Ascending aorta (tissue), 2 donors: ENCODE results near the gene GFPT2. TPM values are rescaled to one million over a fixed set of nuclear protein-coding genes. Genes with fewer than 3 reads are reported as not detected.

Experiments
- DNase-seq, 2 donors: peaks; one replicate each; pipeline ENCODE4 v3.0.0-alpha.2; 2019; ENCODE audit warnings: low spot score in 2 of 2
- H3K27ac ChIP-seq, 2 donors: fragments of 200-600 bp; sonication (generic); one replicate each; pipeline ENCODE4 v1.5.1; 2016 to 2017; ENCODE audit warnings: mild to moderate bottlenecking in 1 of 2
- H3K27me3 ChIP-seq: fragments of 200-600 bp; sonication (generic); one replicate; pipeline ENCODE4 v1.5.1; 2017
- H3K36me3 ChIP-seq, 2 donors: fragments of 200-600 bp; sonication (generic); one replicate each; pipeline ENCODE4 v1.5.1; 2016
- H3K4me1 ChIP-seq, 2 donors: fragments of 200-600 bp; sonication (generic); one replicate each; pipeline ENCODE4 v1.5.1; 2016 to 2017; ENCODE audit warnings: mild to moderate bottlenecking in 1 of 2
- H3K4me3 ChIP-seq, 2 donors: fragments of 200-600 bp; sonication (generic); one replicate each; pipeline ENCODE4 v1.5.1; 2016 to 2017; ENCODE audit warnings: mild to moderate bottlenecking in 1 of 2
- H3K9me3 ChIP-seq, 2 donors: fragments of 200-600 bp; sonication (generic); one replicate each; pipeline ENCODE4 v1.5.1; 2016
- intact Hi-C: fragments of 100-400 bp; cut with DNase I; formaldehyde crosslinking; loops from one replicate; pipeline ENCODE4 v1.15.1; 2023
- total RNA-seq: library from RNA; depleted of rRNA; stranded (reverse); fragments of >200 nt; gene quantifications from one replicate; pipeline ENCODE4 v1.1.0, GENCODE V29; 2016
- TF ChIP-seq, protein P1 (sequence below), 3 experiments: fragments of 200-600 bp in 2 of 3; fragments of 450-650 bp in 1 of 3; sonication (generic) in 2 of 3; IDR thresholded peaks; one replicate each; pipeline ENCODE4 v1.5.1; 2016 to 2019; ENCODE audit warnings: antibody characterized with exemption in 3 of 3, mild to moderate bottlenecking in 1 of 3, moderate library complexity in 1 of 3

The GFPT2 gene
- total RNA-seq, 1 donor from 2014 or later = 25.2 TPM

DNA sequence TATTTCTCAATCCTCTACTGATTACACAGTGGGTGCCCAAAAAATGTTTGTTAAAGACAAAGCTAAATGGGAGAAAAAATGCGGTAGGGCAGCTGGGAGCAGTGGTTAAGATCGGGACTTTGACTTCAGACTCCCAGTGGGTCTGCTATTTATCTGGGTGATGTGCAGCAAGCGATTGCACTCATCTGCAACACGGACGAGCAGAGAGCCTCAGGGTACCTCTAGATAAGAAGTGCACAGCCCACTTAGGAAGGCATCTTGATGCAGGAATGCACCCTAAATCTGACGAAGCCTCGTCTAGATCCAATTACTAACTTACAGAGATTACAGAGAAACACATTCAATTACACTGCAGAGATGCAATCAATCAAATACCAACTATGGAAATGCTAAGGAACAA lies 65.3 kb downstream of the GFPT2 start:
- DNase-seq = no peak
- intact Hi-C loops = no loop called here
- H3K27me3 ChIP-seq = no peaks in the 10 kb centered on the region
- TF ChIP-seq, protein P1, sequence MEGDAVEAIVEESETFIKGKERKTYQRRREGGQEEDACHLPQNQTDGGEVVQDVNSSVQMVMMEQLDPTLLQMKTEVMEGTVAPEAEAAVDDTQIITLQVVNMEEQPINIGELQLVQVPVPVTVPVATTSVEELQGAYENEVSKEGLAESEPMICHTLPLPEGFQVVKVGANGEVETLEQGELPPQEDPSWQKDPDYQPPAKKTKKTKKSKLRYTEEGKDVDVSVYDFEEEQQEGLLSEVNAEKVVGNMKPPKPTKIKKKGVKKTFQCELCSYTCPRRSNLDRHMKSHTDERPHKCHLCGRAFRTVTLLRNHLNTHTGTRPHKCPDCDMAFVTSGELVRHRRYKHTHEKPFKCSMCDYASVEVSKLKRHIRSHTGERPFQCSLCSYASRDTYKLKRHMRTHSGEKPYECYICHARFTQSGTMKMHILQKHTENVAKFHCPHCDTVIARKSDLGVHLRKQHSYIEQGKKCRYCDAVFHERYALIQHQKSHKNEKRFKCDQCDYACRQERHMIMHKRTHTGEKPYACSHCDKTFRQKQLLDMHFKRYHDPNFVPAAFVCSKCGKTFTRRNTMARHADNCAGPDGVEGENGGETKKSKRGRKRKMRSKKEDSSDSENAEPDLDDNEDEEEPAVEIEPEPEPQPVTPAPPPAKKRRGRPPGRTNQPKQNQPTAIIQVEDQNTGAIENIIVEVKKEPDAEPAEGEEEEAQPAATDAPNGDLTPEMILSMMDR (IDR thresholded peaks at IDR 0.05) = no peak
- H3K4me3 ChIP-seq = no peak overlapping the region
- peaks cover 0 to 8% of the 10 kb centered on the region in 2 donors for H3K4me1 ChIP-seq
- peaks cover 4 to 19% of the 10 kb centered on the region in 2 donors for H3K36me3 ChIP-seq
- H3K27ac ChIP-seq = no peak overlapping the region
- H3K9me3 ChIP-seq = no peaks in the 10 kb centered on the region

DNA sequence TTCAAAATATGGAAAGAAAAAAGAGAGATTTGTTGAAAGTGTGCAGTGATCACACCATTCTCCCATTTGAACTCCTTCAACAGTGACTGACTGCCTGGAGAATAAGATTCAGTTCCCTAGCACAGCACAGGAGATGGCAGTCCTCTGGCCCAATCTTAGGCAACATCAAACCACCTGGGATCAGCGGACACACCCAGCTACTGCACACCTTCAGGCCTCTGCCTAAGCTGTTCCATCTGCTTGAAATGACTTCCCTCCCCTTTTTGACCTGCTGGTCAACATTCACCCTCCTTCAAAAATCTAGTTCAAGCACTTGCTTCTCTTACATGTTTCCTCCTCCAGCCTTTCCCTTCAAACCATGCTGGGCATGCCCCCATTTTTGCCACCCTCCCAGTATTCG lies 65.7 kb downstream of the GFPT2 start:
- intact Hi-C loops = no loop called here
- Histone ChIP-seq H3K4me1 (peaks cover 0 to 8% of the 10 kb centered on the region in 2 donors), H3K4me3 (no peak overlapping the region), H3K36me3 (peaks cover 4 to 24% of the 10 kb centered on the region in 2 donors), H3K27me3 (no peaks in the 10 kb centered on the region), H3K27ac (no peak overlapping the region), H3K9me3 (no peaks in the 10 kb centered on the region)
- TF ChIP-seq, protein P1 (IDR thresholded peaks at IDR 0.05) = no peak
- DNase-seq = no peak

DNA sequence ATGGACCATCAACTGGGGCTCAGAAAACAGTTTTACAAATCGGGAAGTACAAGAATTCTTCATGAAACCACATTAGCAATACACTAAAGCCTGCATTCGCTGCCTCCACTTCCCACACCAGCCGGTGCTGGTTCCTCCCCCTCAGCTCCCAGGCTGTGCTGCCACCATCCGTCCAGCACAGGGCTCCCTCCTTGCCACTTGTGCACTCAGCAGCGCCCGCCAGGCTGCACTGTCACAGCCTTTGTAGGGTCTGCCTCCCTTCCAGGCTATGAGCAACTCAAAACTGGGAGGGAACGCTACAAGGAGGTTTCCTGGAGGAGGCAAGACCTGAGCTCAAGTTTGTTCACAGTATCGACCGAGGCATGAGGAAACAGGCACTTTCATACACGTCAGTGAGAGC lies 69.0 kb downstream of the GFPT2 start:
- no peaks in the 10 kb centered on the region for H3K9me3 ChIP-seq
- no peak overlapping the region for H3K27ac ChIP-seq
- TF ChIP-seq, protein P1 (IDR thresholded peaks at IDR 0.05) = no peak
- no peaks in the 10 kb centered on the region for H3K27me3 ChIP-seq
- H3K36me3 ChIP-seq = peaks cover 17 to 50% of the 10 kb centered on the region in 2 donors
- intact Hi-C loops = no loop called here
- H3K4me1 ChIP-seq = no peaks in the 10 kb centered on the region
- no peak for DNase-seq
- H3K4me3 ChIP-seq = no peak overlapping the region

DNA sequence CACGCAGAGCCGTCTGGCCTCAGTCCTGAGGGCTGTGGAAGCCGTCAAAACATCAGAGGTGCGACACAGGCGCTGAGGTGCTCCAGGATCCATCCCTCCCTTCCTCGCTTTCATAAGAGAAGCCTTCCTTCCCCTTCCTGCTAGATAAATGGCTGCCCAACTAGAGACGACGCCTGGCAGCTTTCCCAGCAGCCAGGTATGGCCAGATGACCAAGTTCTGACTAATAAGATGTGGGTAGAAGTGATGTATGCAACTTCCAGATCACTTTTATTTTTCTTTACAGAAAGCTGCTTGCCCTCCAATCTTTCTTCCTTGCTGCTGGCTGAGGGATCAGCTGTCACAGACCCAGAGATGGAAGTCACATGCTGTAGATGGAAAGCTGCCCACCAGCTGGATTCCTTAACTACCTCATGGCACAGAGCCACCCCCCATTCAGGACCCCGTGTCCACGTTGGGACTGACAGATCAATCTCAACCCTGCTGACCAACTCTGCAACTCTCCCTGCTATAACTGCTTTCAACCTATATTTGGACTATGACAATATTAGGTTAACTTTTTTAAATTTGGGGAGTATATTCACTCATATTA lies 70.0 kb downstream of the GFPT2 start:
- Histone ChIP-seq H3K4me1 (no peaks in the 10 kb centered on the region), H3K9me3 (no peaks in the 10 kb centered on the region), H3K27ac (no peak overlapping the region), H3K4me3 (no peak overlapping the region), H3K27me3 (no peaks in the 10 kb centered on the region), H3K36me3 (peaks cover 25 to 60% of the 10 kb centered on the region in 2 donors)
- intact Hi-C loops = no loop called here
- TF ChIP-seq, protein P1 (IDR thresholded peaks at IDR 0.05) = no peak
- no peak for DNase-seq

DNA sequence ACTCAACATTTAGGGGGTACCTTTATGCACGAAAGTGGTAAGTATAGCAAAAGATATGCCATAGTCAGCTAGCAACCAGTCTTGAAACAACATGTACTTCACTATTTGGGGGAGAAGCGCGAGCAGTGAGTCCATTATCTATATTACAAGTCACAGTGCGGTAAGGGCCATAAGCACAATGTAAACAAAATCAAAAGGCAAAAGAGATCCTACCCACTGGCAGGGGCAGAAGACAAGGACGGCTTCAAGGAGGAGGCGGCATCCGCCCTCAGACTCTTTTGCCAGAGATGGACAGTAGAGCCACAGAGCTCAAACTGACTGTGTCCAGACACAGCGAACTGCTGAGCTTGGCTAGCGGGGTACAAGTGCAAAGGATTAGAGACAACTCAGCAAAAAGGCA lies 70.9 kb downstream of the GFPT2 start:
- intact Hi-C loops = no loop called here
- TF ChIP-seq, protein P1 (IDR thresholded peaks at IDR 0.05) = no peak
- no peak for DNase-seq
- Histone ChIP-seq H3K36me3 (peaks cover 25 to 68% of the 10 kb centered on the region in 2 donors), H3K27me3 (no peaks in the 10 kb centered on the region), H3K4me3 (no peak overlapping the region), H3K4me1 (no peaks in the 10 kb centered on the region), H3K27ac (no peak overlapping the region), H3K9me3 (peaks cover 0 to 7% of the 10 kb centered on the region in 2 donors)

DNA sequence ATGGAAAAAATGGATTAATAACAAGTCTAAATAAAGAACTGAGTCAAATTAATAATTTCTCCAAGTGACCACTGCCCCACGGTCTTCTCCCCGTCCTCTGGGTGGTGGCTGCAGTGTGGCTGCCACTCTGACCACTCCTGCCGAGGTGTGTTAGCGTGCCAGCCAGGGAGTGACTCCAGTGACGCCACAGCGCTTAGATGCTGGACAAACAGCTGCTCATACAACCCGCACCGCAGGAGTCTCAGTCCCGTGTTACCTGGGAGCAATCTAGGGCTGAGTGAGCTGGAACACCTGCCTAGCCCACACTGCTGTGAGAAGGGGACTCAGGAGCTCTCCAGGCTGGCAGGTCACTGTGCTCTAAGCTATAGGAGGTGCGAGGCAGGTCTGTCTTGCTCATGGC lies 71.4 kb downstream of the GFPT2 start:
- Histone ChIP-seq H3K36me3 (peaks cover 28 to 72% of the 10 kb centered on the region in 2 donors), H3K4me1 (no peaks in the 10 kb centered on the region), H3K4me3 (no peak overlapping the region), H3K9me3 (peaks cover 0 to 13% of the 10 kb centered on the region in 2 donors), H3K27me3 (no peaks in the 10 kb centered on the region), H3K27ac (no peak overlapping the region)
- DNase-seq = no peak
- TF ChIP-seq, protein P1 (IDR thresholded peaks at IDR 0.05) = no peak
- intact Hi-C loops = no loop called here
